IPS DF 19.7 (cell line): ENCODE results near the gene C16orf89.

ENCODE experiments used
- DNase-seq: peaks from one replicate; pipeline ENCODE4 v3.0.0-alpha.2; 2013; ENCODE audit warnings: low read depth, low spot score

Gene C16orf89

DNA sequence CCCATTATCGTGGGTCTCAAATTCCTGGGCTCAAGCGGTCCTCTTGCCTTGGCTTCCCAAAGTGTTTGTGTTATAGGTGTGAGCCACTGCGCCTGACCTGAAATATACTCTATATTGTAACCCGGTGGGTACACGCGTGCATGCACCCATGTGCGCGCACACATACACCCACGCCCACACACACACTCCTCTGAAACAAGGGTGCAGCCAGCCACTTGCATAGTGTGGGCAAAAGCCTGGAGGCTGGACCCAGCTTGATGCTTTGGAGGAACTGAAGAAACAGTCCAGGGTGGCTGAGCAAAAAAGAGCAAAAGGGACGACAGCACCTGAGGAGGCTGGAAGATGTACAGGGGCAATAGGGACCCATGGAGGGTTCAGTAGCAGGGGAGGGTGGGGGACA, 61.9 kb downstream of the C16orf89 start:
- DNase-seq: no peak

DNA sequence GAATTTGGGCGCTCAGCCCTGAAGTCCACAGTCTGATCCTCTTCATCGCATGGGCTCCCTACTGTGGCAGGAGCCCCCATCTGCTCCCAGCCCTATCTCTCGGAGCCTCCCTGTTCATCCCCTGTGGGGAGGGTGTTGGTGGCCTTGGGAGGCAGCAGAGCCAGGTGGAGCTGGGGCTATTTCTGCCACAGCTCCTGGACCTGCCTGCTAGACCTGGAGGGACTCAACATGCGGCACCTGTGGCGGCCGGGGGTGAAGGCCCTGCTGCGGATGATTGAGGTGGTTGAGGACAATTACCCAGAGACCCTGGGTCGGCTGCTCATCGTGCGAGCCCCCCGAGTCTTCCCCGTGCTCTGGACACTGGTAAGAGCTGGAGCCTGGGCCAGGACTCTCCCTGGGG, 62.5 kb downstream of the C16orf89 start:
- no peak for DNase-seq

DNA sequence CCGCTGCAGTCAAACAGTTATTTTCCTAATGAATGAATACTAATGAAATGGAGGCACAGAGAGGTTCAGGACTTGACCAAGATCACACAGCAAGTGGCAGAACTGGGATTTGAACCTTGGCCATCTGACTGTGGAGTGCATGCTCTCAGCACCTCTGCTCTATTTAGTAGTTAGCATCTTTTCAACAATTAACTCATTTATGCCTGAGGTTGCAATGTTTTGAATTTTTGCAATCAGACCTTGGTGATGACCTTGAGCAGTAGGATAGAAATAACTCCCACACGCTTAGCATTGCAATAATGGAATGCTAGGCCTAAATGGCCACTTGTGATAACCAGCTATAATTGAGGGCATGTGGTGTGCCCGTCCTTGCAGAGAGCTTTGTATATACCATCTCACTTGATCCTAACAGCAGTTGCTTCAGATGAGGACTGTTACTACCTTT, 63.0 kb downstream of the C16orf89 start:
- DNase-seq: no peak

DNA sequence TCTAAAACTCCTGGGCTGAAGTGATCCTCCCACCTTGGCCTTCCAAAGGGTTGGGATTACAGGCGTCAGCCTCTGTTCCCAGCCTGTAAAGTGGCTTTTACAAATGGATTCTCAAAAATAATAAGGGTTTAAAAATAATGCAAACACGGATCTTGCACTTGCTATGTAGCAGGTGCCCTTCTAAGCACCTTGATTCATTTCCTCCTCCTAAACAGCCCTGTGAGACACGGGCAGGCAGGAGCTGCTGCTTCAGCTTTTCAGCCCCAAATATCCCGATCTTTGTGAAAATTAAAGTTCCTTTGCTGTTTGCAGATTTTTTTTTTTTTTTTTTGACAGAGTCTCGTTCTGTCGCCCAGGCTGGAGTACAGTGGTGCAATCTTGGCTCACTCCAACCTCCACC, 63.8 kb downstream of the C16orf89 start:
- DNase-seq: no peak

DNA sequence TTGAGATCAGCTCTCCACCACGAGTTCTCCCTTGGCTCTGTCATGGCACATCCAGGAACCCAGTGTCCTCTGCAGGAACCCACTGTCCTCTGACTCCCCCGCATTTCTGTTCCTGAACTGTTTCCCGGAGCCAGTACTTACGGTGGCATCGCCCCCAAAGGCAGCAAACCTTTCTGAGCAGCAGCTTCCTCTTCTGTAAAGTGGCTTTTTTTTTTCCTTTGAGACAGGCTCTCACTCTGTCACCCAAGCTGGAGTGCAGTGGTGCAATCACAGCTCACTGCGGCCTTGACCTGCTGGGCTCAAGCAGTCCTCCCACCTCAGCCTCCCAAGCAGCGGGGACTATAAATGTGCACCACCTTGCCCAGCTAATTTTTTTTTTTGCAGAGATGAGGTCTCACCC, 64.2 kb downstream of the C16orf89 start:
- DNase-seq: no peak

DNA sequence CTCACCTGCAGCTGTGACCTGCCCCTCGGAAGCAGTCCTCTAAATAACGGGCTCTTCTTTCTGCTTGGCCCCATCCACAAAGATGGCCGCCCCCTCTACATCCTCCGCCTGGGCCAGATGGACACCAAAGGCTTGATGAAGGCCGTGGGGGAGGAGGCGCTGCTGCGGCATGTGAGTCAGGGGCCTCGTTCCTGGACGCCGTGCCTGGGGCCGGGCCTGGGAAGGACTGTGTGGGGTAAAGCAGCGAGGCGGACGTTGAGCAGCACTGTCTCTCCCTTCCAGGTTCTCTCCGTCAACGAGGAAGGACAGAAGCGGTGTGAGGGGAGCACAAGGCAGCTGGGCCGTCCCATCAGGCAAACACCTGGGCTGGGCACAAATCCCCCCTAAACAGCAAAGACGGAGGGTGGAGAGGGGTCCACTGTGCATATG, 65.2 kb downstream of the C16orf89 start:
- DNase-seq: no peak

DNA sequence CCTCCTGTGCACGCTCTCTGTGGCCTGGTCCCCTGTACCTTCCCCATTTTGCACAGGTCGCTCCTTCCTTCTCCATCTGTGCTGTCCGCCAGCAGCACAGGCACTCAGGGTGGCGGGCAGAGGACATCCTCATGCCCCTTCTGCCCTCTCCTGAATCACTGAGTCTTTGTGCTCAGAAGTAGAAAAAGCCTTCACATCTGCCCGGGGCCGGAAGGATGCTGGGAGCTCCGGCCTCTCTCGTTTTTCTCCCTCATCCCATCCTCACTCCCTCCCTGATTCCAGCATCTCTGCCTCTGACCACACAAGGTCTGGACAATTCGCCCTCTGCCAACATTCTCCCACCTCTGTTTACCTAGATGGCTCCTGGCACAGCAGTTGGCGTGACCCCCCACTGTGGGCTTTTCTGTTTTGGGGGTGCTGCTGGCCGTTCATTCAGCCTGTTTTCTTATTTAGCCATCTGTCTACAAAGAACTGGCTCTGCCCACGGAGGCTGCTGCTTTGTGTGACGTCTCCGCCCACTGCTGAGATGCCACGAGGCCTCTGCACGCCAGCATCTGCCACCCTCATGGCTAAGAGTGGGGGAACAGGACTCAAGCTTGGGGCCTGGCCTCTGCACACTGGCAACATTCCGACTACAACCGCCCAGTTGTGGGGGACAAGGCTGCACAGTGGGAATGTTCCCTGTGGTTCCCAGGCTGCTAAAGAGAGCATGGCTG, 70.9 kb downstream of the C16orf89 start:
- no peak for DNase-seq
